ENCODE data around the gene CCDC102A. TPM values are rescaled to one million over a fixed set of nuclear protein-coding genes. Genes with fewer than 3 reads are reported as not detected.

The CCDC102A gene
- polyA plus RNA-seq, 3 donors: not detected

DNA sequence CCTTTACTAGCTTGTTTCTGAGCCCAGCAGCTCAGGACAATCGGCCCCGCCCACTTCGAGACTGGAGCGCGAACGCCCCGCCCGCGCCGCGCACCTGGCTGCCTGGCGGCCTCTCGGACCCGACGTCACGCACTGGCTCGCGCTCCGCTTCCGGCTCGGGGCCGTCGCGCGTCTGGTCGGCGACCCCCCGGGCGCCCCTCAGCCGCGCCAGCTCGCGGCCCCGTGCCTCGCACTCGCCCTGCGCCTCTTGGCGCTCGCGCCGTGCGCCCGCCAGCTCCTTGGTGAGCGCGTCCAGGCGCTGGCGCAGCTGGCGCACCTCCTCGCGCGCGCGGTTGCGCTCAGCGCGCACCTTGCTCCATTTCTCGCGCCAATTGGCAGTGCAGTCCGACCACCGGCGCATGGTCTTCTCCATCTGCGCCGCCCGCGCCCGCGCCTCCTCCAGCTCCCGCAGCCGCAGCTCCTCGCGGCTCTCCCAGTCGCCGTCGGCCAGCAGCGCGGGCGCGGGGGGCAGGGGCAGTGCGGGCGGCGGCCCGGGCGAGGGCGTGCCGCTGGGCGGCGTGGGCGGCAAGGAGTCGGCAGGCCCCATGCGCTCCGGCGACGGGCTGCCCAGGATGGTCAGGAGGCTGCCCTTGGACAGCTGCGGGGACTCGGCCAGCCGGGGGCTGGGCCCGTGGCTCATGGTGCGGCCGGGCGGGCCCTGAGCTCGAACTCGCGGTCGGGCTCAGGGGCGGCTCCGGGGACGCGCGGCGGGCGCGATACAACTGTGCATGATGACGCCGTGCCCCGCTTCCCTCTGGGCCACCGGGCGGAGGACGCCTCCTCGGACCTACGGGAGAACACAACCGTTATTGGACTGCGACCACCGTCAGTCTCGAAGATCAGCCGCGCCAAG lies 7.6 kb downstream of the CCDC102A start:
- peak overlapping the region in 1 of 2 donors; percentile 70 for H3K4me3 Mint-ChIP-seq
- no peak overlapping the region for H3K27ac Mint-ChIP-seq
- H3K4me3 ChIP-seq (replicated peaks in 1 of 3; ENCODE audit: low read depth in 2 of 3, low read length in 3 of 3): no peak overlapping the region
- H3K9ac ChIP-seq (ENCODE audit: insufficient read depth, low read length, poor library complexity, severe bottlenecking): no peak overlapping the region
- H3K36me3 ChIP-seq (replicated peaks in 1 of 2; ENCODE audit: control insufficient read depth in 1 of 2, insufficient read depth in 2 of 2, low read length in 2 of 2): no peaks in the 10 kb centered on the region
- H3K4me1 Mint-ChIP-seq: peaks cover 50% of the 10 kb centered on the region
- no peaks in the 10 kb centered on the region for H3K9me3 ChIP-seq (replicated peaks in 1 of 2; ENCODE audit: control insufficient read depth in 1 of 2, insufficient read depth in 1 of 2, low read length in 2 of 2)
- DNase-seq: no peak
- peaks cover 44 to 68% (median 53%) of the 10 kb centered on the region in 3 donors for H3K27me3 Mint-ChIP-seq (ENCODE audit: low read depth in 3 of 3)
- peaks cover 0 to 6% (median 0%) of the 10 kb centered on the region in 7 donors for H3K9me3 Mint-ChIP-seq
- H3K4me1 ChIP-seq (ENCODE audit: control insufficient read depth in 1 of 2, insufficient read depth in 2 of 2, low read length in 2 of 2): peaks cover 35 to 53% of the 10 kb centered on the region in 2 donors
- 97% methylated on average over 126 of the region's 126 CpGs for WGBS (ENCODE audit: insufficient coverage)
- H3K4me2 ChIP-seq (replicated peaks; ENCODE audit: extremely low read depth, low read length, poor library complexity, severe bottlenecking): no peak overlapping the region
- intact Hi-C loops (cut with micrococcal nuclease): no loop called here
- TF ChIP-seq, protein P1, sequence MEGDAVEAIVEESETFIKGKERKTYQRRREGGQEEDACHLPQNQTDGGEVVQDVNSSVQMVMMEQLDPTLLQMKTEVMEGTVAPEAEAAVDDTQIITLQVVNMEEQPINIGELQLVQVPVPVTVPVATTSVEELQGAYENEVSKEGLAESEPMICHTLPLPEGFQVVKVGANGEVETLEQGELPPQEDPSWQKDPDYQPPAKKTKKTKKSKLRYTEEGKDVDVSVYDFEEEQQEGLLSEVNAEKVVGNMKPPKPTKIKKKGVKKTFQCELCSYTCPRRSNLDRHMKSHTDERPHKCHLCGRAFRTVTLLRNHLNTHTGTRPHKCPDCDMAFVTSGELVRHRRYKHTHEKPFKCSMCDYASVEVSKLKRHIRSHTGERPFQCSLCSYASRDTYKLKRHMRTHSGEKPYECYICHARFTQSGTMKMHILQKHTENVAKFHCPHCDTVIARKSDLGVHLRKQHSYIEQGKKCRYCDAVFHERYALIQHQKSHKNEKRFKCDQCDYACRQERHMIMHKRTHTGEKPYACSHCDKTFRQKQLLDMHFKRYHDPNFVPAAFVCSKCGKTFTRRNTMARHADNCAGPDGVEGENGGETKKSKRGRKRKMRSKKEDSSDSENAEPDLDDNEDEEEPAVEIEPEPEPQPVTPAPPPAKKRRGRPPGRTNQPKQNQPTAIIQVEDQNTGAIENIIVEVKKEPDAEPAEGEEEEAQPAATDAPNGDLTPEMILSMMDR (IDR thresholded peaks at IDR 0.05): no peak
- H2AFZ ChIP-seq (ENCODE audit: insufficient read depth, low read depth, low read length, poor library complexity, severe bottlenecking): no peak overlapping the region
- H4K20me1 ChIP-seq (ENCODE audit: insufficient read depth, low read length): peaks cover 3% of the 10 kb centered on the region
- peaks cover 0 to 41% of the 10 kb centered on the region in 2 donors for H3K27me3 ChIP-seq (ENCODE audit: control insufficient read depth in 2 of 2, insufficient read depth in 2 of 2, low read length in 2 of 2)
- H3K27ac ChIP-seq (ENCODE audit: low read depth in 1 of 2, low read length in 2 of 2): no peak overlapping the region
- H3K36me3 Mint-ChIP-seq: peaks cover 3 to 7% of the 10 kb centered on the region in 2 donors
- no peaks in the 10 kb centered on the region for H3K79me2 ChIP-seq (ENCODE audit: insufficient read depth, low read length)

GRCh38 chr16:57527610-57528360 lies 8.6 kb downstream of the CCDC102A start:
- Histone ChIP-seq H2AFZ (ENCODE audit: insufficient read depth, low read depth, low read length, poor library complexity, severe bottlenecking) (no peak overlapping the region), H3K9me3 (replicated peaks in 1 of 2; ENCODE audit: control insufficient read depth in 1 of 2, insufficient read depth in 1 of 2, low read length in 2 of 2) (no peaks in the 10 kb centered on the region), H3K27me3 (ENCODE audit: control insufficient read depth in 2 of 2, insufficient read depth in 2 of 2, low read length in 2 of 2) (peaks cover 0 to 32% of the 10 kb centered on the region in 2 donors), H3K4me1 (ENCODE audit: control insufficient read depth in 1 of 2, insufficient read depth in 2 of 2, low read length in 2 of 2) (peaks cover 35 to 53% of the 10 kb centered on the region in 2 donors), H3K27ac (ENCODE audit: low read depth in 1 of 2, low read length in 2 of 2) (no peak overlapping the region), H3K4me2 (replicated peaks; ENCODE audit: extremely low read depth, low read length, poor library complexity, severe bottlenecking) (no peak overlapping the region), H4K20me1 (ENCODE audit: insufficient read depth, low read length) (peaks cover 3% of the 10 kb centered on the region), H3K9ac (ENCODE audit: insufficient read depth, low read length, poor library complexity, severe bottlenecking) (no peak overlapping the region), H3K36me3 (replicated peaks in 1 of 2; ENCODE audit: control insufficient read depth in 1 of 2, insufficient read depth in 2 of 2, low read length in 2 of 2) (no peaks in the 10 kb centered on the region), H3K4me3 (replicated peaks in 1 of 3; ENCODE audit: low read depth in 2 of 3, low read length in 3 of 3) (no peak overlapping the region), H3K79me2 (ENCODE audit: insufficient read depth, low read length) (no peaks in the 10 kb centered on the region)
- intact Hi-C loops (cut with micrococcal nuclease): no loop called here
- H3K4me3 Mint-ChIP-seq: peak overlapping the region in 1 of 2 donors; percentile 35
- 93% methylated on average over 13 of the region's 19 CpGs for WGBS (ENCODE audit: insufficient coverage)
- H3K9me3 Mint-ChIP-seq: peaks cover 0 to 6% (median 0%) of the 10 kb centered on the region in 7 donors
- TF ChIP-seq, protein P1 (IDR thresholded peaks at IDR 0.05): no peak
- no peak overlapping the region for H3K27ac Mint-ChIP-seq
- peaks cover 39 to 63% (median 50%) of the 10 kb centered on the region in 3 donors for H3K27me3 Mint-ChIP-seq (ENCODE audit: low read depth in 3 of 3)
- peaks cover 3 to 7% of the 10 kb centered on the region in 2 donors for H3K36me3 Mint-ChIP-seq
- DNase-seq: no peak
- peaks cover 50% of the 10 kb centered on the region for H3K4me1 Mint-ChIP-seq
